Colonic mucosa (tissue), 4 donors: ENCODE measurements around the gene ZMYM4. TPM values are rescaled to one million over a fixed set of nuclear protein-coding genes. Genes with fewer than 3 reads are reported as not detected.
A peak's percentile ranks its signal among the peaks of the same experiment; 100 is the strongest.

Experiments
- DNase-seq: peaks from one replicate; pipeline ENCODE4 v3.0.0-alpha.2; 2020
- H3K27ac ChIP-seq: fragments of 200-600 bp; one replicate; pipeline ENCODE4 v1.8.0; 2021
- H3K27me3 ChIP-seq: fragments of 200-600 bp; one replicate; pipeline ENCODE4 v1.8.0; 2021
- H3K36me3 ChIP-seq: fragments of 200-600 bp; one replicate; pipeline ENCODE4 v1.8.0; 2021
- H3K4me1 ChIP-seq: fragments of 200-600 bp; one replicate; pipeline ENCODE4 v1.8.0; 2021; ENCODE audit warnings: mild to moderate bottlenecking
- H3K4me3 ChIP-seq: fragments of 200-600 bp; one replicate; pipeline ENCODE4 v1.8.0; 2021
- H3K9ac ChIP-seq, 2 donors: one replicate each; pipeline ENCODE4 v1.7.0; 2013; ENCODE audit warnings: control low read depth in 2 of 2, low read depth in 2 of 2, low read length in 2 of 2
- H3K9me3 ChIP-seq: fragments of 200-600 bp; one replicate; pipeline ENCODE4 v1.8.0; 2021
- intact Hi-C: fragments of 100-400 bp; cut with DNase I; formaldehyde crosslinking; loops from one replicate; pipeline ENCODE4 v1.14.1; 2022
- total RNA-seq, 2 donors: library from RNA; stranded (reverse); fragmentation: NEBNext Ultra II Directional in 1 of 2; extraction: Animal tissue kit (Norgen Biotek cat#: 25700) in 1 of 2; gene quantifications; one replicate each; pipeline ENCODE4 v1.2.1, GENCODE V29; 2021
- TF ChIP-seq, protein P1 (sequence below): fragments of 200-600 bp; IDR thresholded peaks from one replicate; pipeline ENCODE4 v1.8.0; 2022; ENCODE audit warnings: antibody characterized with exemption, mild to moderate bottlenecking
- donor health status: healthy.
- donor health status: DM: no; HTN: no; CAD: no.
- donor health status: DM: no; HTN: no; CAD: no.

The ZMYM4 gene
- total RNA-seq, 2 donors from 2014 or later = 25.9 to 31.8 TPM

DNA sequence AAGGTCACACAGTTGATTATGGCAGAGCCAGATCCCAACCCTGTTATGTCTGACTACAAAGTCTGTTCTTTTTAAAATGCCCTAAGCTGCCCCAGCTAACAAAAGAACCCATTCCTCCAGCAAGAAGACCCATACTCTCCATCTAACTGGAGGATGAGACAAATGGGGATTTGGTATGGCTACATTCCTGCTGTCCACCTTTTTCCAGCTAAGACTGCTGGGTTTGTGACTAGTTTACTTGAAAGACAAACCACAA is 175.9 kb downstream of the ZMYM4 start:
- H3K36me3 ChIP-seq = peaks cover 22% of the 10 kb centered on the region
- intact Hi-C loops = no loop called here
- no peak overlapping the region for H3K4me3 ChIP-seq
- no peak for DNase-seq
- no peak overlapping the region for H3K9ac ChIP-seq
- no peaks in the 10 kb centered on the region for H3K4me1 ChIP-seq
- no peaks in the 10 kb centered on the region for H3K9me3 ChIP-seq
- no peaks in the 10 kb centered on the region for H3K27me3 ChIP-seq
- H3K27ac ChIP-seq = no peak overlapping the region
- TF ChIP-seq, protein P1, sequence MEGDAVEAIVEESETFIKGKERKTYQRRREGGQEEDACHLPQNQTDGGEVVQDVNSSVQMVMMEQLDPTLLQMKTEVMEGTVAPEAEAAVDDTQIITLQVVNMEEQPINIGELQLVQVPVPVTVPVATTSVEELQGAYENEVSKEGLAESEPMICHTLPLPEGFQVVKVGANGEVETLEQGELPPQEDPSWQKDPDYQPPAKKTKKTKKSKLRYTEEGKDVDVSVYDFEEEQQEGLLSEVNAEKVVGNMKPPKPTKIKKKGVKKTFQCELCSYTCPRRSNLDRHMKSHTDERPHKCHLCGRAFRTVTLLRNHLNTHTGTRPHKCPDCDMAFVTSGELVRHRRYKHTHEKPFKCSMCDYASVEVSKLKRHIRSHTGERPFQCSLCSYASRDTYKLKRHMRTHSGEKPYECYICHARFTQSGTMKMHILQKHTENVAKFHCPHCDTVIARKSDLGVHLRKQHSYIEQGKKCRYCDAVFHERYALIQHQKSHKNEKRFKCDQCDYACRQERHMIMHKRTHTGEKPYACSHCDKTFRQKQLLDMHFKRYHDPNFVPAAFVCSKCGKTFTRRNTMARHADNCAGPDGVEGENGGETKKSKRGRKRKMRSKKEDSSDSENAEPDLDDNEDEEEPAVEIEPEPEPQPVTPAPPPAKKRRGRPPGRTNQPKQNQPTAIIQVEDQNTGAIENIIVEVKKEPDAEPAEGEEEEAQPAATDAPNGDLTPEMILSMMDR = no peak

DNA sequence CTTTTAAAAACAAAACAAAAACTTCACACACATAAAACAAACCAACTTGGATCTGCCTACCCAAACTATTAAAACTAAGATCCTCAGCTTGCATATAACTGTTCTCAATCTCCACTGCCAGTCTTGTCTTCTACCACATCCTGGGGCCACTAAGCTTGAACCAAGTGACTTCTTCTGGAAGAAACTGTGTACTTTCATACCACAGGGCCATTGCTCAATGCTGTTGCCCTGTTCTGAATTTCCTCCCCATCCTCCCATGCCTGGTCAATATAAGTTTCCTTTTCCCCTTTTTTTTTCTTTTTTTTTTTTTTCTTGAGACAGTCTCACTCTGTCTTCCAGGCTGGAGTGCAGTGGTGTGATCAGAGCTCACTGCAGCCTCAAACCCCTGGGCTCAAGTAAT is 178.8 kb downstream of the ZMYM4 start:
- Histone ChIP-seq H3K9ac (no peak overlapping the region), H3K4me1 (no peaks in the 10 kb centered on the region), H3K27ac (no peak overlapping the region), H3K4me3 (no peak overlapping the region), H3K9me3 (no peaks in the 10 kb centered on the region), H3K27me3 (no peaks in the 10 kb centered on the region), H3K36me3 (peaks cover 23% of the 10 kb centered on the region)
- TF ChIP-seq, protein P1 = no peak
- intact Hi-C loops = no loop called here
- DNase-seq = no peak

DNA sequence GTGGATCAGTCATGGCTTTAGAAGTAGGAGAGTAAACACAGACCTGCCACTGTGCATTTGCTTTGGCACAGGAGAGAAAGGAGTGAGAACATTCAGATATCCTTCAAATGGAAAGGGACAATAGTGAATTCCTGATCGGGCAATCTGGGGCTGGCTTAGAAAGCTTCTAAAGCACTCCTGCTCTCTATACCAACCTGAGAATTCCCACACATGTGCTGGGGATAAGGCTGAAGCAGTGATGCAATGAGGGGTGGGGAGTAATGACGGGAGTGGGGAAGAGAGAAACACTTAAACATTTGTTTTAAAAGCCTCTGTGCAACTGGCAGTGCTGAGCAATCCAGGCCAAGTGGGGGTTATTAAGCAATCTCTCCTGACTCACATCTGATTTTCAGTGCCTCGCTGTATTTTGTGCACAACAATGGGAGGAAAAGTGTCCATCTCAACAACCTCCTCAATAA is 179.9 kb downstream of the ZMYM4 start:
- intact Hi-C loops = no loop called here
- H3K27ac ChIP-seq = no peak overlapping the region
- no peak overlapping the region for H3K9ac ChIP-seq

DNA sequence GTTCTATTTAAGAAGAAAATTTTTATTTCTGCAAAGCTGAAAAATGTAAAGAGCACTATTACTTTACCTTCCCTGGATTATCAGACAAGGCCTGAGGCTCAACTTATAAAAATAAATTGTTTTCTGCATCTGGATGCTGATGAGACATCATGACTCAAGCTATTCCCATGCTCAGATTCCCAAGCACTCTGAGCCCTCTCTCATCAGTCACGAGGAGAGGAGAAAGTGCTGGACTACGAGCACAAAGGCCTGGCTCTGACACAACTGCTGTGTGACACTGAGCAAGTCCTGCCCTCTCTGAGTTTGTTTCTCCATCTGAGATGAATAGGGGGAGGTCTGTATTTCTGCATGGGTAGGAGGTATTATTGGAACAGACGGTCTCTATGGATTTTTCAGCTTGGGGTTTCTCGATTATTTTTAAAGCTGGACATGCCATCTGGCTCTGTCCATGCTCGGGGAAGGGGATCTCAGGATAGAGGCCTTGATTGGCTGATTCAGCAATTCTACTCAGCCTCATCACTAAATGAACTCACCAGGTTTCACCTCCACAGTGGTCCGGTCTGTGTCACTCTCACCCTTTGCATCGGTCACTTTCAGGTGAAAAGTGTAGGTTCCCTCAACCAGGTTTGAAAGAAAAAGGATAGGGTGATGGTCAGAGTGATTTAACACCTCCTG is 181.0 kb downstream of the ZMYM4 start:
- intact Hi-C loops = loop anchor here (10.0 kb wide), 1 partner anchor 275 kb away; no protein-coding TSS in a partner anchor
- H3K9ac ChIP-seq = no peak overlapping the region
- DNase-seq = no peak
- H3K36me3 ChIP-seq = peaks cover 15% of the 10 kb centered on the region
- no peaks in the 10 kb centered on the region for H3K27me3 ChIP-seq
- H3K27ac ChIP-seq = no peak overlapping the region
- H3K4me1 ChIP-seq = no peaks in the 10 kb centered on the region
- no peaks in the 10 kb centered on the region for H3K9me3 ChIP-seq
- TF ChIP-seq, protein P1 = no peak
- no peak overlapping the region for H3K4me3 ChIP-seq

More for the DNA sequence above, 179.9 kb downstream of the ZMYM4 start:
- peaks cover 23% of the 10 kb centered on the region for H3K36me3 ChIP-seq
- H3K4me1 ChIP-seq = no peaks in the 10 kb centered on the region
- DNase-seq = peak; percentile 24
- H3K27me3 ChIP-seq = no peaks in the 10 kb centered on the region
- no peaks in the 10 kb centered on the region for H3K9me3 ChIP-seq
- TF ChIP-seq, protein P1 = no peak
- H3K4me3 ChIP-seq = no peak overlapping the region

DNA sequence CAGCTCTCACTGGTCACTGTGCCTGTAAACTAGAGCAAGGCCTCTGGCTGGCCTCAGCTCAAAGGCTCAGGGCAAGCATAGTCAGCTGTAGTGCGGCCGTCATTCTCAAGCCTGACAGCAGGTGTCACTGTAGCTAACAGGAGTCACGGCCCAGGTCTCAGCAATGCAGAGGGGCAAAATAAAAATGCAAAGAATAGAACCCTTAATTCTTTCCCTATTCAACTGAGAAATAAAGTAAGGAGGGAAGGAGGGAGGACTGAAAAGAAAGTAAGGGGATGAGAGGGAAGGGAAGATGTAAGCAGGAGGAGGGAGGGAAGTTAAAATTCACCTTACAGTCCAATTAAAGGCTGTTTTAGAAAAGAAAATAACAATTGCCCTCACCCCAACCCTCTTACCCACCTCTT is 182.6 kb downstream of the ZMYM4 start:
- Histone ChIP-seq H3K4me1 (no peaks in the 10 kb centered on the region), H3K36me3 (peaks cover 15% of the 10 kb centered on the region), H3K9me3 (no peaks in the 10 kb centered on the region), H3K27me3 (no peaks in the 10 kb centered on the region), H3K4me3 (no peak overlapping the region), H3K27ac (no peak overlapping the region), H3K9ac (no peak overlapping the region)
- TF ChIP-seq, protein P1 = peak; percentile 80
- intact Hi-C loops = loop anchor here (10.0 kb wide), 1 partner anchor 274 kb away; no protein-coding TSS in a partner anchor
- DNase-seq = peak; percentile 79
